ENCODE results near the gene WDFY4. TPM values are rescaled to one million over a fixed set of nuclear protein-coding genes. Genes with fewer than 3 reads are reported as not detected.

The WDFY4 gene
- total RNA-seq, 2 donors from 2014 or later: not detected

- WGBS, 2 experiments (ENCODE audit: insufficient coverage in 1 of 2, insufficient read length in 1 of 2): no CpG with 5 or more reads among the region's 2 CpGs
- peak; percentile 77 for TF ChIP-seq CTCF (conservative IDR thresholded peaks at IDR 0.05)
Observed at GRCh38 chr10:48885376-48885775, 200.7 kb downstream of the WDFY4 start.

GRCh38 chr10:48887982-48888381 lies 203.3 kb downstream of the WDFY4 start:
- Histone ChIP-seq H3K9me3 (ENCODE audit: control insufficient read depth, low read length) (no peaks in the 10 kb centered on the region), H3K36me3 (ENCODE audit: control insufficient read depth, insufficient read depth, low read length) (no peaks in the 10 kb centered on the region), H3K4me1 (ENCODE audit: control insufficient read depth, insufficient read depth, low read length) (no peaks in the 10 kb centered on the region), H3K9ac (ENCODE audit: extremely low read depth, low read length, poor library complexity, severe bottlenecking) (no peak overlapping the region), H3K27ac (ENCODE audit: low read depth, low read length) (no peak overlapping the region), H3K4me3 (ENCODE audit: low read length) (no peak overlapping the region), H3K27me3 (ENCODE audit: control insufficient read depth, insufficient read depth, low read length, poor library complexity, severe bottlenecking) (no peaks in the 10 kb centered on the region)
- Mint-ChIP-seq H3K27ac (no peak overlapping the region), H3K4me3 (no peak overlapping the region), H3K27me3 (ENCODE audit: insufficient read depth) (peaks cover 6% of the 10 kb centered on the region), H3K4me1 (peaks cover 1% of the 10 kb centered on the region), H3K9me3 (no peaks in the 10 kb centered on the region), H3K36me3 (ENCODE audit: low read depth) (no peaks in the 10 kb centered on the region)
- 91% methylated on average over 1 of the region's 1 CpG; no CpG with 5 or more reads in 1 of the 2 experiments for WGBS, 2 experiments (ENCODE audit: insufficient coverage in 1 of 2, insufficient read length in 1 of 2)
- TF ChIP-seq CTCF (conservative IDR thresholded peaks at IDR 0.05): no peak
- DNase-seq: no peak

More at GRCh38 chr10:48885376-48885775, 200.7 kb downstream of the WDFY4 start:
- no peaks in the 10 kb centered on the region for H3K36me3 Mint-ChIP-seq (ENCODE audit: low read depth)
- no peak overlapping the region for H3K4me3 Mint-ChIP-seq
- H3K4me1 ChIP-seq (ENCODE audit: control insufficient read depth, insufficient read depth, low read length): no peaks in the 10 kb centered on the region
- no peak overlapping the region for H3K27ac Mint-ChIP-seq
- H3K4me3 ChIP-seq (ENCODE audit: low read length): no peak overlapping the region
- H3K27ac ChIP-seq (ENCODE audit: low read depth, low read length): no peak overlapping the region
- H3K36me3 ChIP-seq (ENCODE audit: control insufficient read depth, insufficient read depth, low read length): no peaks in the 10 kb centered on the region
- no peaks in the 10 kb centered on the region for H3K9me3 ChIP-seq (ENCODE audit: control insufficient read depth, low read length)
- peaks cover 3% of the 10 kb centered on the region for H3K4me1 Mint-ChIP-seq
- H3K9me3 Mint-ChIP-seq: peaks cover 5% of the 10 kb centered on the region
- H3K27me3 Mint-ChIP-seq (ENCODE audit: insufficient read depth): peaks cover 13% of the 10 kb centered on the region
- no peaks in the 10 kb centered on the region for H3K27me3 ChIP-seq (ENCODE audit: control insufficient read depth, insufficient read depth, low read length, poor library complexity, severe bottlenecking)
- no peak overlapping the region for H3K9ac ChIP-seq (ENCODE audit: extremely low read depth, low read length, poor library complexity, severe bottlenecking)
- peak; percentile 66 for DNase-seq

- H3K27ac ChIP-seq (ENCODE audit: low read depth, low read length): no peak overlapping the region
- H3K4me3 Mint-ChIP-seq: no peak overlapping the region
- H3K4me1 Mint-ChIP-seq: peaks cover 1% of the 10 kb centered on the region
- H3K27me3 ChIP-seq (ENCODE audit: control insufficient read depth, insufficient read depth, low read length, poor library complexity, severe bottlenecking): no peaks in the 10 kb centered on the region
- H3K9me3 Mint-ChIP-seq: no peaks in the 10 kb centered on the region
- H3K36me3 Mint-ChIP-seq (ENCODE audit: low read depth): no peaks in the 10 kb centered on the region
- no peak for DNase-seq
- H3K36me3 ChIP-seq (ENCODE audit: control insufficient read depth, insufficient read depth, low read length): no peaks in the 10 kb centered on the region
- WGBS, 2 experiments (ENCODE audit: insufficient coverage in 1 of 2, insufficient read length in 1 of 2): 95 to 97% methylated on average over 11 of the region's 11 CpGs
- TF ChIP-seq CTCF (conservative IDR thresholded peaks at IDR 0.05): no peak
- no peak overlapping the region for H3K4me3 ChIP-seq (ENCODE audit: low read length)
- H3K4me1 ChIP-seq (ENCODE audit: control insufficient read depth, insufficient read depth, low read length): no peaks in the 10 kb centered on the region
- H3K27me3 Mint-ChIP-seq (ENCODE audit: insufficient read depth): peaks cover 4% of the 10 kb centered on the region
- H3K9me3 ChIP-seq (ENCODE audit: control insufficient read depth, low read length): no peaks in the 10 kb centered on the region
- no peak overlapping the region for H3K9ac ChIP-seq (ENCODE audit: extremely low read depth, low read length, poor library complexity, severe bottlenecking)
- H3K27ac Mint-ChIP-seq: no peak overlapping the region
Observed at GRCh38 chr10:48890888-48891850, 206.5 kb downstream of the WDFY4 start.

Data from endodermal cell (in vitro differentiated cells).